T-cell (primary cell): ENCODE data around the gene DVL3. TPM values are rescaled to one million over a fixed set of nuclear protein-coding genes. Genes with fewer than 3 reads are reported as not detected.
A peak's percentile ranks its signal among the peaks of the same experiment; 100 is the strongest.

Source experiments
- ATAC-seq, 4 experiments: fragments of 200-7000 bp in 3 of 4; fragments of 150-1000 bp in 1 of 4; cut with Tn5 transposase; replicated peaks in 1 of 4; 1 replicate in 3 of 4; 2 replicates in 1 of 4; pipeline ENCODE4 v1.10.0; 2021; ENCODE audit warnings: moderate library complexity in 3 of 4, mild to moderate bottlenecking in 2 of 4, moderate number of reproducible peaks in 1 of 4
- CTCF ChIA-PET, 2 donors: fragments of 300-600 bp; sonication (Branson Sonifier 250); formaldehyde crosslinking; loops; one replicate each; lab custom pipeline; 2022; ENCODE audit warnings: antibody characterized with exemption in 2 of 2; lab: Charles Lee
- POLR2A ChIA-PET, 2 donors: fragments of 300-600 bp; sonication (Branson Sonifier 250); formaldehyde crosslinking; loops; one replicate each; lab custom pipeline; 2022; ENCODE audit warnings: antibody characterized with exemption in 2 of 2; lab: Charles Lee
- DNase-seq, 35 experiments: peaks; one replicate each; pipeline versions ENCODE4 v3.0.0 to v3.0.0-alpha.2; 2013 to 2023
- H3K27ac ChIP-seq: one replicate; pipeline ENCODE4 v1.5.1; 2013; ENCODE audit warnings: low read length
- H3K27me3 ChIP-seq, 2 experiments: replicated peaks in 1 of 2; 1 replicate in 1 of 2; 2 replicates in 1 of 2; pipeline versions ENCODE4 v1.6.1 to v1.7.0; 2013; ENCODE audit warnings: low read length in 1 of 2, mixed read lengths in 1 of 2; ENCODE audit not compliant: control insufficient read depth in 2 of 2, insufficient read depth in 2 of 2; ENCODE audit errors: extremely low read depth in 1 of 2
- H3K36me3 ChIP-seq, 2 donors: 1 replicate in 1 of 2; 2 replicates in 1 of 2; pipeline versions ENCODE4 v1.6.1 to v1.7.0; 2013; ENCODE audit warnings: low read length in 1 of 2; ENCODE audit not compliant: control insufficient read depth in 2 of 2, insufficient read depth in 1 of 2; ENCODE audit errors: extremely low read depth in 1 of 2
- H3K4me1 ChIP-seq, 2 experiments: 1 replicate in 1 of 2; 2 replicates in 1 of 2; pipeline versions ENCODE4 v1.6.1 to v1.7.0; 2013; ENCODE audit warnings: low read length in 2 of 2, mixed read lengths in 1 of 2; ENCODE audit not compliant: insufficient read depth in 2 of 2, control insufficient read depth in 1 of 2; ENCODE audit errors: extremely low read depth in 1 of 2
- H3K4me3 ChIP-seq, 2 donors: 1 replicate in 1 of 2; 2 replicates in 1 of 2; pipeline versions ENCODE4 v1.5.1 to v1.7.0; 2013; ENCODE audit warnings: mild to moderate bottlenecking in 2 of 2, low read length in 1 of 2, moderate library complexity in 1 of 2; ENCODE audit not compliant: control insufficient read depth in 1 of 2; ENCODE audit errors: extremely low read depth in 1 of 2
- H3K9me3 ChIP-seq: 2 replicates; pipeline ENCODE4 v1.7.0; 2013
- H3K27ac Mint-ChIP-seq, 2 donors: one replicate each; pipeline ENCODE4 v1.8.0; 2020 to 2021; ENCODE audit warnings: mild to moderate bottlenecking in 2 of 2, mixed read lengths in 2 of 2
- H3K27me3 Mint-ChIP-seq, 2 donors: one replicate each; pipeline ENCODE4 v1.8.0; 2021 to 2022; ENCODE audit warnings: mixed read lengths in 2 of 2
- H3K36me3 Mint-ChIP-seq: one replicate; pipeline ENCODE4 v1.8.0; 2021; ENCODE audit warnings: mixed read lengths
- H3K4me1 Mint-ChIP-seq, 3 donors: one replicate each; pipeline ENCODE4 v1.8.0; 2020 to 2022; ENCODE audit warnings: mixed read lengths in 3 of 3, mild to moderate bottlenecking in 1 of 3
- H3K4me3 Mint-ChIP-seq, 3 donors: one replicate each; pipeline ENCODE4 v1.8.0; 2020 to 2022; ENCODE audit warnings: mild to moderate bottlenecking in 3 of 3, mixed read lengths in 3 of 3, moderate library complexity in 3 of 3
- H3K9me3 Mint-ChIP-seq, 3 donors: one replicate each; pipeline ENCODE4 v1.8.0; 2020 to 2022; ENCODE audit warnings: mixed read lengths in 3 of 3
- WGBS: methylation state at CpG from one replicate; pipeline ENCODE4 v1.1.5; 2013; ENCODE audit warnings: missing lambda C conversion rate; ENCODE audit not compliant: insufficient coverage; 5-methylcytosine and 5-hydroxymethylcytosine counted together
- total RNA-seq, 35 experiments: library from RNA in 6 of 35; stranded (reverse) in 6 of 35; fragments of 120-200 nt in 1 of 35; gene quantifications; one replicate each; pipeline versions ENCODE4 v1.2.1 to v1.2.4 and lab custom pipeline; 2013 to 2026

Gene DVL3
- total RNA-seq, 5 donors from 2014 or later (not counting 1 experiment from before 2014, with no cell fraction given): 33.8 to 60.2 (median 51.2) TPM

- Mint-ChIP-seq H3K27me3 (no peaks in the 10 kb centered on the region), H3K4me3 (peak overlapping the region; percentile 91 to 98 (median 97)), H3K36me3 (peaks cover 8% of the 10 kb centered on the region), H3K27ac (peak overlapping the region; percentile 95 to 97), H3K9me3 (no peaks in the 10 kb centered on the region), H3K4me1 (peaks cover 33 to 50% (median 36%) of the 10 kb centered on the region in 3 donors)
- Histone ChIP-seq H3K9me3 (no peaks in the 10 kb centered on the region), H3K4me1 (peaks cover 10 to 17% of the 10 kb centered on the region in 2 experiments), H3K36me3 (peaks cover 4 to 15% of the 10 kb centered on the region in 2 donors), H3K4me3 (peak overlapping the region; percentile 81 to 99), H3K27ac (peak overlapping the region; percentile 75), H3K27me3 (no peaks in the 10 kb centered on the region)
- DNase-seq: no peak
- ATAC-seq: no peak
- WGBS: 0% methylated on average over 4 of the region's 9 CpGs
- ChIA-PET POLR2A (interaction anchor here in 1 of 2 donors (1.1 kb wide), 1 partner anchor 251 kb away, joined by 6 read pairs; the partner anchor contains the start of gene PARL), CTCF (interaction anchor here (1.2 to 2.2 kb wide), 3 partner anchors 9 to 114 kb away, joined by 3 to 8 read pairs (median 4); no protein-coding TSS in a partner anchor)
Measured at GRCh38 chr3:184135911-184136260, 19.3 kb upstream of the DVL3 start.

GRCh38 chr3:184140436-184140835, 14.7 kb upstream of the DVL3 start:
- no peak overlapping the region for H3K27ac ChIP-seq
- no peaks in the 10 kb centered on the region for H3K9me3 ChIP-seq
- ATAC-seq (no peak), DNase-seq (no peak)
- Mint-ChIP-seq H3K27ac (no peak overlapping the region), H3K27me3 (no peaks in the 10 kb centered on the region), H3K4me3 (no peak overlapping the region), H3K9me3 (no peaks in the 10 kb centered on the region), H3K36me3 (peaks cover 26% of the 10 kb centered on the region), H3K4me1 (peaks cover 23 to 27% (median 24%) of the 10 kb centered on the region in 3 donors)
- H3K4me1 ChIP-seq: peaks cover 10% of the 10 kb centered on the region in 2 experiments
- ChIA-PET POLR2A (interaction anchor here in 1 of 2 donors (0.5 kb wide), 1 partner anchor 18 kb away, joined by 3 read pairs; no protein-coding TSS in a partner anchor), CTCF (no interaction called here)
- peaks cover 20 to 60% of the 10 kb centered on the region in 2 donors for H3K36me3 ChIP-seq
- H3K27me3 ChIP-seq: no peaks in the 10 kb centered on the region
- 97% methylated on average over 10 of the region's 10 CpGs for WGBS
- H3K4me3 ChIP-seq: no peak overlapping the region

GRCh38 chr3:184142199-184142598, 13.0 kb upstream of the DVL3 start:
- H3K36me3 ChIP-seq: peaks cover 24 to 65% of the 10 kb centered on the region in 2 donors
- Mint-ChIP-seq H3K27me3 (no peaks in the 10 kb centered on the region), H3K27ac (no peak overlapping the region), H3K4me1 (peaks cover 7 to 9% (median 8%) of the 10 kb centered on the region in 3 donors), H3K4me3 (no peak overlapping the region), H3K9me3 (no peaks in the 10 kb centered on the region), H3K36me3 (peaks cover 29% of the 10 kb centered on the region)
- no peaks in the 10 kb centered on the region for H3K27me3 ChIP-seq
- H3K4me3 ChIP-seq: no peak overlapping the region
- no peak overlapping the region for H3K27ac ChIP-seq
- WGBS: 100% methylated on average over 1 of the region's 7 CpGs
- H3K4me1 ChIP-seq: no peaks in the 10 kb centered on the region
- ATAC-seq (no peak), DNase-seq (no peak)
- H3K9me3 ChIP-seq: no peaks in the 10 kb centered on the region
- ChIA-PET POLR2A (no interaction called here), CTCF (no interaction called here)

GRCh38 chr3:184143327-184143726, 11.8 kb upstream of the DVL3 start:
- ChIA-PET CTCF (interaction anchor here (0.6 to 2.6 kb wide), 2 partner anchors 8 to 13 kb away, joined by 4 to 8 read pairs; partner anchors contain the start of gene EIF2B5 (in 1 of the 2)), POLR2A (no interaction called here)
- Mint-ChIP-seq H3K4me3 (no peak overlapping the region), H3K27me3 (no peaks in the 10 kb centered on the region), H3K9me3 (no peaks in the 10 kb centered on the region), H3K27ac (no peak overlapping the region), H3K36me3 (peaks cover 29% of the 10 kb centered on the region), H3K4me1 (no peaks in the 10 kb centered on the region)
- H3K4me1 ChIP-seq: no peaks in the 10 kb centered on the region
- DNase-seq (no peak), ATAC-seq (no peak)
- no peak overlapping the region for H3K4me3 ChIP-seq
- 71% methylated on average over 3 of the region's 3 CpGs for WGBS
- H3K9me3 ChIP-seq: no peaks in the 10 kb centered on the region
- H3K27ac ChIP-seq: no peak overlapping the region
- no peaks in the 10 kb centered on the region for H3K27me3 ChIP-seq
- H3K36me3 ChIP-seq: peaks cover 20 to 61% of the 10 kb centered on the region in 2 donors

- Mint-ChIP-seq H3K27me3 (no peaks in the 10 kb centered on the region), H3K4me3 (no peak overlapping the region), H3K36me3 (peaks cover 29% of the 10 kb centered on the region), H3K27ac (no peak overlapping the region), H3K9me3 (no peaks in the 10 kb centered on the region), H3K4me1 (no peaks in the 10 kb centered on the region)
- no peak for DNase-seq
- WGBS: 100% methylated on average over 1 of the region's 5 CpGs
- no peak overlapping the region for H3K4me3 ChIP-seq
- ATAC-seq: no peak
- H3K27ac ChIP-seq: no peak overlapping the region
- no peaks in the 10 kb centered on the region for H3K4me1 ChIP-seq
- POLR2A ChIA-PET: no interaction called here
- no peaks in the 10 kb centered on the region for H3K27me3 ChIP-seq
- H3K36me3 ChIP-seq: peaks cover 20 to 61% of the 10 kb centered on the region in 2 donors
- CTCF ChIA-PET: interaction anchor here in 1 of 2 donors (0.9 to 2.6 kb wide), 2 partner anchors 10 to 105 kb away, joined by 3 to 8 read pairs; partner anchors contain the start of genes EEF1AKMT4 and EIF2B5
- H3K9me3 ChIP-seq: no peaks in the 10 kb centered on the region
Measured at GRCh38 chr3:184144505-184144904, 10.7 kb upstream of the DVL3 start.

GRCh38 chr3:184145111-184145524, 10.1 kb upstream of the DVL3 start:
- POLR2A ChIA-PET: no interaction called here
- Mint-ChIP-seq H3K27me3 (no peaks in the 10 kb centered on the region), H3K36me3 (peaks cover 27% of the 10 kb centered on the region)

More at GRCh38 chr3:184145111-184145524, 10.1 kb upstream of the DVL3 start:
- H3K27ac ChIP-seq: no peak overlapping the region
- DNase-seq (peak in 14 of 35 experiments; percentile 13 to 59 (median 22)), ATAC-seq (peak; percentile 73 to 79 (median 74))
- no peaks in the 10 kb centered on the region for H3K4me1 Mint-ChIP-seq
- H3K27ac Mint-ChIP-seq: no peak overlapping the region
- CTCF ChIA-PET: interaction anchor here (0.6 to 2.6 kb wide), 3 partner anchors 10 to 105 kb away, joined by 3 to 8 read pairs (median 3); partner anchors contain the start of genes EEF1AKMT4 (in 1 of the 2) and EIF2B5 (in 1 of the 2)
- no peak overlapping the region for H3K4me3 Mint-ChIP-seq
- H3K9me3 Mint-ChIP-seq: no peaks in the 10 kb centered on the region
- peaks cover 20 to 58% of the 10 kb centered on the region in 2 donors for H3K36me3 ChIP-seq
- 100% methylated on average over 2 of the region's 4 CpGs for WGBS
- no peaks in the 10 kb centered on the region for H3K4me1 ChIP-seq
- no peaks in the 10 kb centered on the region for H3K9me3 ChIP-seq
- no peaks in the 10 kb centered on the region for H3K27me3 ChIP-seq
- H3K4me3 ChIP-seq: no peak overlapping the region
